BE2C (cell line): Measurements from ENCODE around the gene CCDC106.
A peak's percentile ranks its signal among the peaks of the same experiment; 100 is the strongest.

Experiments used
- DNase-seq: peaks from one replicate; pipeline ENCODE4 v3.0.0-alpha.2; 2020
- H3K27me3 ChIP-seq: fragments of 250-450 bp; sonication (Bioruptor Pico); 2 replicates; pipeline ENCODE4 v1.5.1; 2020; ENCODE audit warnings: mild to moderate bottlenecking
- H3K36me3 ChIP-seq: fragments of 250-450 bp; sonication (Bioruptor Pico); 2 replicates; pipeline ENCODE4 v1.5.1; 2020; ENCODE audit warnings: mild to moderate bottlenecking
- H3K4me1 ChIP-seq: fragments of 250-450 bp; sonication (Bioruptor Pico); 2 replicates; pipeline ENCODE4 v1.5.1; 2020
- H3K4me3 ChIP-seq: 2 replicates; pipeline ENCODE4 v1.5.1; 2011; ENCODE audit warnings: low read depth, low read length
- H3K9me3 ChIP-seq: fragments of 250-450 bp; sonication (Bioruptor Pico); 2 replicates; pipeline ENCODE4 v1.5.1; 2020
- CTCF ChIP-seq: IDR thresholded peaks from 2 replicates; pipeline ENCODE4 v1.5.1; 2012; ENCODE audit warnings: mild to moderate bottlenecking, low read depth, low read length

CCDC106 gene

GRCh38 chr19:55669418-55670279, 21.6 kb downstream of the CCDC106 start:
- DNase-seq = no peak
- H3K36me3 ChIP-seq = peaks cover 73% of the 10 kb centered on the region
- no peak for TF ChIP-seq CTCF
- H3K9me3 ChIP-seq = no peaks in the 10 kb centered on the region
- H3K27me3 ChIP-seq = no peaks in the 10 kb centered on the region
- H3K4me3 ChIP-seq = no peak overlapping the region
- peaks cover 5% of the 10 kb centered on the region; the same call in 1 of the 2 replicates for H3K4me1 ChIP-seq

GRCh38 chr19:55670280-55671053, 22.5 kb downstream of the CCDC106 start:
- H3K27me3 ChIP-seq = no peaks in the 10 kb centered on the region
- no peak overlapping the region for H3K4me3 ChIP-seq
- no peak for TF ChIP-seq CTCF
- H3K4me1 ChIP-seq = peaks cover 5% of the 10 kb centered on the region; the same call in 1 of the 2 replicates
- peaks cover 70% of the 10 kb centered on the region for H3K36me3 ChIP-seq
- no peaks in the 10 kb centered on the region for H3K9me3 ChIP-seq
- peak; percentile 49 for DNase-seq

- Histone ChIP-seq H3K4me3 (no peak overlapping the region), H3K27me3 (no peaks in the 10 kb centered on the region), H3K9me3 (no peaks in the 10 kb centered on the region), H3K4me1 (peaks cover 5% of the 10 kb centered on the region), H3K36me3 (peaks cover 64% of the 10 kb centered on the region)
- no peak for DNase-seq
- TF ChIP-seq CTCF = no peak
Measured at GRCh38 chr19:55671054-55671378, 23.0 kb downstream of the CCDC106 start.

GRCh38 chr19:55672418-55672817, 24.4 kb downstream of the CCDC106 start:
- Histone ChIP-seq H3K4me3 (no peak overlapping the region), H3K9me3 (no peaks in the 10 kb centered on the region), H3K4me1 (peaks cover 13% of the 10 kb centered on the region), H3K27me3 (no peaks in the 10 kb centered on the region), H3K36me3 (peaks cover 51% of the 10 kb centered on the region)
- DNase-seq = no peak
- no peak for TF ChIP-seq CTCF

GRCh38 chr19:55673465-55673864, 25.5 kb downstream of the CCDC106 start:
- H3K36me3 ChIP-seq = peaks cover 51% of the 10 kb centered on the region
- H3K4me1 ChIP-seq = peaks cover 19% of the 10 kb centered on the region
- DNase-seq = no peak
- no peak for TF ChIP-seq CTCF
- no peak overlapping the region for H3K4me3 ChIP-seq
- no peaks in the 10 kb centered on the region for H3K27me3 ChIP-seq
- no peaks in the 10 kb centered on the region for H3K9me3 ChIP-seq

- Histone ChIP-seq H3K4me3 (no peak overlapping the region; the same call in none of the 2 replicates), H3K27me3 (no peaks in the 10 kb centered on the region), H3K36me3 (peaks cover 51% of the 10 kb centered on the region), H3K4me1 (peaks cover 19% of the 10 kb centered on the region), H3K9me3 (no peaks in the 10 kb centered on the region)
- DNase-seq = no peak
- TF ChIP-seq CTCF = no peak
Measured at GRCh38 chr19:55673889-55674288, 25.9 kb downstream of the CCDC106 start.
